T-helper 9 cell (primary cell): ENCODE data around the gene NDUFS2.

ENCODE experiments used
- DNase-seq: peaks from one replicate; pipeline ENCODE4 v3.0.0-alpha.2; 2020
- total RNA-seq, 2 donors: gene quantifications; one replicate each; lab custom pipeline; 2026; lab: John Stamatoyannopoulos, UW

Gene NDUFS2
- total RNA-seq = 35.0 to 96.0 reads per million in 2 donors

GRCh38 chr1:161201836-161202712 lies at the start of gene NDUFS2:
TSS of gene NDUFS2 (plus strand) at chr1:161202367. CDS start at chr1:161202386, 19 bp downstream.
- peak; percentile 92 for DNase-seq

- DNase-seq = no peak
These were observed 49.0 kb upstream of the NDUFS2 start for GRCh38 chr1:161153176-161153575.

GRCh38 chr1:161153682-161154337 lies 48.4 kb upstream of the NDUFS2 start, which contains the start of gene UFC1:
TSS of gene UFC1 (plus strand) at chr1:161153978. CDS start at chr1:161153998, 20 bp downstream.
- DNase-seq = peak; percentile 71

- no peak for DNase-seq
These were observed 44.3 kb upstream of the NDUFS2 start for GRCh38 chr1:161157867-161158266.

- DNase-seq = no peak
These were observed 43.7 kb upstream of the NDUFS2 start for GRCh38 chr1:161158316-161159010.

GRCh38 chr1:161159087-161159912 lies 42.9 kb upstream of the NDUFS2 start, which contains the start of gene USP21:
TSS of gene USP21 (plus strand) at chr1:161159500. CDS start at chr1:161160641, 1,141 bp downstream.
- peak; percentile 86 for DNase-seq

- no peak for DNase-seq
These were observed 42.3 kb upstream of the NDUFS2 start for GRCh38 chr1:161159913-161160243.

GRCh38 chr1:161160671-161161145 lies 41.5 kb upstream of the NDUFS2 start:
- DNase-seq = no peak

GRCh38 chr1:161161652-161162051 lies 40.5 kb upstream of the NDUFS2 start:
- no peak for DNase-seq

- no peak for DNase-seq
These were observed 40.1 kb upstream of the NDUFS2 start for GRCh38 chr1:161162052-161162451.

GRCh38 chr1:161162806-161163205 lies 39.4 kb upstream of the NDUFS2 start:
- no peak for DNase-seq

- no peak for DNase-seq
These were observed 38.4 kb upstream of the NDUFS2 start for GRCh38 chr1:161163793-161164192.

GRCh38 chr1:161164901-161165610 lies 37.1 kb upstream of the NDUFS2 start:
- DNase-seq = no peak

- peak; percentile 84 for DNase-seq
These were observed 36.2 kb upstream of the NDUFS2 start, which contains the start of gene PPOX for GRCh38 chr1:161165742-161166668. TSS of gene PPOX (plus strand) at chr1:161166426. CDS start at chr1:161166848, 422 bp downstream.

- no peak for DNase-seq
These were observed 35.3 kb upstream of the NDUFS2 start for GRCh38 chr1:161166669-161167548.

- DNase-seq = no peak
These were observed 33.3 kb upstream of the NDUFS2 start for GRCh38 chr1:161168906-161169305.

- no peak for DNase-seq
These were observed 31.0 kb upstream of the NDUFS2 start for GRCh38 chr1:161171191-161171590.

- DNase-seq = no peak
These were observed 30.5 kb upstream of the NDUFS2 start for GRCh38 chr1:161171696-161172095.

GRCh38 chr1:161172349-161172748 lies 29.8 kb upstream of the NDUFS2 start:
- no peak for DNase-seq
